ENCODE measurements around the gene EIF4G1. TPM values are rescaled to one million over a fixed set of nuclear protein-coding genes. Genes with fewer than 3 reads are reported as not detected.

Gene EIF4G1
- total RNA-seq, 1 experiment from 2014 or later = 532 TPM

DNA sequence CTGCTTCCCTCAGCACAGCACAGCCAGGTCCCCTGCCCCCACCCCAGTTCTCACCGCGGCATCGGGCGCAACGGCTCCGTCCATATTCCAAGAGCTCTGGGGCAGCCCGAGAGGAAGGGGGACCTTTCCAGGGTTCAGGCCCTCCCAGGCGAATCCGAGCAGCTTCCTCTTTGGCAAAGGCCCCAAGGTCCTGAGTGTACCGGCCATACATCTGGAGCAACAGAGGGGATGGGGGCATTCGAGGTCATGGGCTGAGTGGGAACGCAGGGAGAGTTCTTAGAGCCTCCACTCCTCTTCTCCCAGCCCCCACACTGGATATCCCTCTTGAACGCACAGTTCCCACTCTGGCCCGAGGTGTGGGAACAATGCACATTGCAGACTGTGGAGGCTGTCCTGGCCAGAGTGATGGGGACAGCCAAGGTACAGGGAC is 44.5 kb downstream of the EIF4G1 start:
- H2BK12ac ChIP-seq (ENCODE audit: insufficient read length, low read depth, low read length) = no peak overlapping the region
- H2BK5ac ChIP-seq (ENCODE audit: insufficient read length, low read length) = no peak overlapping the region
- no peak overlapping the region for H2BK15ac ChIP-seq (ENCODE audit: low read depth, low read length)
- no peak overlapping the region for H3K4me2 ChIP-seq (ENCODE audit: insufficient read depth, insufficient read length, low read length)
- DNase-seq = peak; percentile 21
- H3K36me3 Mint-ChIP-seq (ENCODE audit: insufficient read depth in 1 of 3, low read depth in 3 of 3) = peaks cover 15 to 36% (median 33%) of the 10 kb centered on the region in 3 experiments; a peak in 6 of 7 replicates
- peak overlapping the region in 1 of 2 experiments; percentile 10; a peak in 1 of 5 replicates for H3K4me3 Mint-ChIP-seq
- no peak overlapping the region for H3K9ac ChIP-seq (ENCODE audit: extremely low read depth, insufficient read length, low read length)
- H2AK5ac ChIP-seq (ENCODE audit: insufficient read length, low read length) = no peak overlapping the region
- no peaks in the 10 kb centered on the region; the same call in 1 of the 2 replicates for H3K79me2 ChIP-seq (ENCODE audit: insufficient read depth, low read length)
- TF ChIP-seq, protein P1, sequence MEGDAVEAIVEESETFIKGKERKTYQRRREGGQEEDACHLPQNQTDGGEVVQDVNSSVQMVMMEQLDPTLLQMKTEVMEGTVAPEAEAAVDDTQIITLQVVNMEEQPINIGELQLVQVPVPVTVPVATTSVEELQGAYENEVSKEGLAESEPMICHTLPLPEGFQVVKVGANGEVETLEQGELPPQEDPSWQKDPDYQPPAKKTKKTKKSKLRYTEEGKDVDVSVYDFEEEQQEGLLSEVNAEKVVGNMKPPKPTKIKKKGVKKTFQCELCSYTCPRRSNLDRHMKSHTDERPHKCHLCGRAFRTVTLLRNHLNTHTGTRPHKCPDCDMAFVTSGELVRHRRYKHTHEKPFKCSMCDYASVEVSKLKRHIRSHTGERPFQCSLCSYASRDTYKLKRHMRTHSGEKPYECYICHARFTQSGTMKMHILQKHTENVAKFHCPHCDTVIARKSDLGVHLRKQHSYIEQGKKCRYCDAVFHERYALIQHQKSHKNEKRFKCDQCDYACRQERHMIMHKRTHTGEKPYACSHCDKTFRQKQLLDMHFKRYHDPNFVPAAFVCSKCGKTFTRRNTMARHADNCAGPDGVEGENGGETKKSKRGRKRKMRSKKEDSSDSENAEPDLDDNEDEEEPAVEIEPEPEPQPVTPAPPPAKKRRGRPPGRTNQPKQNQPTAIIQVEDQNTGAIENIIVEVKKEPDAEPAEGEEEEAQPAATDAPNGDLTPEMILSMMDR (conservative IDR thresholded peaks at IDR 0.05) = no peak
- no peak overlapping the region for H3K56ac ChIP-seq (ENCODE audit: insufficient read length, low read depth, low read length)
- no peak overlapping the region for H3K27ac ChIP-seq (ENCODE audit: insufficient read length, low read depth, low read length)
- no peak overlapping the region for H4K8ac ChIP-seq (replicated peaks; ENCODE audit: insufficient read length, low read depth, low read length)
- H3K4me1 Mint-ChIP-seq = peaks cover 18 to 24% of the 10 kb centered on the region in 2 experiments
- H3K9me3 Mint-ChIP-seq = no peaks in the 10 kb centered on the region; a peak in 1 of 5 replicates
- no peaks in the 10 kb centered on the region for H3K79me1 ChIP-seq (ENCODE audit: insufficient read depth, low read depth, low read length, poor library complexity, severe bottlenecking)
- H3K23ac ChIP-seq (ENCODE audit: insufficient read length, low read depth, low read length) = no peak overlapping the region
- no CpG with 5 or more reads among the region's 14 CpGs for WGBS (ENCODE audit: extremely low coverage, insufficient read length, low lambda C conversion rate)
- no peak overlapping the region for H4K5ac ChIP-seq (ENCODE audit: insufficient read length, low read depth, low read length)
- no peaks in the 10 kb centered on the region; the same call in 1 of the 2 replicates for H3K27me3 ChIP-seq (ENCODE audit: insufficient read depth, low read length)
- no peak overlapping the region for H3K18ac ChIP-seq (ENCODE audit: insufficient read length, low read depth, low read length)
- no peak overlapping the region for H3K27ac Mint-ChIP-seq
- H3K4me1 ChIP-seq (ENCODE audit: insufficient read depth, low read length) = peaks cover 2% of the 10 kb centered on the region; the same call in 1 of the 2 replicates
- H2AFZ ChIP-seq (ENCODE audit: low read length) = no peak overlapping the region
- H2BK20ac ChIP-seq (ENCODE audit: low read depth, low read length, poor library complexity, severe bottlenecking) = no peak overlapping the region
- no peak overlapping the region for H3T11ph ChIP-seq (ENCODE audit: low read length)
- H3K23me2 ChIP-seq (ENCODE audit: insufficient read length, low read depth, low read length, poor library complexity, severe bottlenecking) = peaks cover 25% of the 10 kb centered on the region
- H3K27me3 Mint-ChIP-seq (ENCODE audit: low read depth) = peaks cover 8% of the 10 kb centered on the region
- no peak overlapping the region for H4K91ac ChIP-seq (ENCODE audit: insufficient read length, low read depth, low read length)
- H3K14ac ChIP-seq (ENCODE audit: insufficient read depth, low read length) = no peak overlapping the region
- H2BK120ac ChIP-seq (ENCODE audit: low read depth, low read length, poor library complexity, severe bottlenecking) = no peak overlapping the region
- H4K20me1 ChIP-seq (ENCODE audit: control insufficient read depth, insufficient read depth, insufficient read length) = peaks cover 2% of the 10 kb centered on the region
- no peak overlapping the region for H3K4ac ChIP-seq (ENCODE audit: low read depth, low read length)
- no peaks in the 10 kb centered on the region for H3K9me3 ChIP-seq (ENCODE audit: control insufficient read depth, low read depth, low read length)
